Lower leg skin (tissue), 3 donors: Measurements from ENCODE around the gene ISYNA1.

ENCODE experiments used
- POLR2A ChIP-seq, 2 donors: fragments of 450-650 bp; IDR thresholded peaks; one replicate each; pipeline ENCODE4 v1.6.1; 2016 to 2017; ENCODE audit warnings: antibody characterized with exemption in 2 of 2, mild to moderate bottlenecking in 1 of 2, moderate library complexity in 1 of 2
- TF ChIP-seq, protein P1 (sequence below), 3 donors: fragments of 450-650 bp; IDR thresholded peaks; one replicate each; pipeline ENCODE4 v1.5.1; 2016; ENCODE audit warnings: antibody characterized with exemption in 3 of 3, mild to moderate bottlenecking in 3 of 3, moderate library complexity in 2 of 3

DNA sequence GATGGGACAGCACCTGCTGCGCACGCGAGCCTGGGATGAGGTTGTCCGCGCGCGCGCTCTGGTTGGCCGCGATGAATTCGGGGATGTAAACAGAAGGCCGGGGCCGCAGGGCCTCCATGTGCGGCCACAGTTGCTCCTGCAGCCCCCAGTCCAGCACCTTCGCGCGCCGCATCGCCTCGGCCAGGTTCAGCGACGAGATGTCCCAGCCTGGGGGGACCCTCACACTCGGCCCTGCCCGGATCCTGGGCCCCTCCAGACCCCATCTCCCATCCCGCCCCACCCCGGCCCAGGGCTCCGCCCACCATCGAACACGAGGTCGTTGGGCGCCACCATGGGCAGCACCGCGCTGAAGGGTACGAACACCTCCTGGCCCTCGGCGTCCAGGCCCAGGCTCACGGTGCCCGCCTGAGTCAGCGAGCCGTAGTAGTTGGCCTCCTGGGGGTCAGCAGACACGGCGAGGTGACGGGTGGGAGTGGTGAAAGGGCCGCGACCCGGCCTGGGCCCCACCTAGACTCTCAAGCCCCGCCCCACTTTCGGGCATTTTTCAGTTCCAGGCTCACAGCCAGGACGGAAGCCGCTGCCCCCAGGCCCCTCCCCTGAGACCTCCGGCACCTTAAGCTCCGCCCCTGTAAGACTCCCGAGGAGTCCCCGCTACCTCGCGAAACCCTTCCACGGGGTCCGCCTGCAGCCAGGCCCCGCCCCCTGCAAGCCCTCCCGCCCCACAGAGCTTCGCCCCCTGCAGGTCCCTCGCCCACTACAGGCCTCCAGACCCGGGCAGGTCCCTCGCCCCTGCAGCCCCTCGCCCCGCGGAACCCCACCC is 1.1 kb downstream of the ISYNA1 start:
- TF ChIP-seq, protein P1, sequence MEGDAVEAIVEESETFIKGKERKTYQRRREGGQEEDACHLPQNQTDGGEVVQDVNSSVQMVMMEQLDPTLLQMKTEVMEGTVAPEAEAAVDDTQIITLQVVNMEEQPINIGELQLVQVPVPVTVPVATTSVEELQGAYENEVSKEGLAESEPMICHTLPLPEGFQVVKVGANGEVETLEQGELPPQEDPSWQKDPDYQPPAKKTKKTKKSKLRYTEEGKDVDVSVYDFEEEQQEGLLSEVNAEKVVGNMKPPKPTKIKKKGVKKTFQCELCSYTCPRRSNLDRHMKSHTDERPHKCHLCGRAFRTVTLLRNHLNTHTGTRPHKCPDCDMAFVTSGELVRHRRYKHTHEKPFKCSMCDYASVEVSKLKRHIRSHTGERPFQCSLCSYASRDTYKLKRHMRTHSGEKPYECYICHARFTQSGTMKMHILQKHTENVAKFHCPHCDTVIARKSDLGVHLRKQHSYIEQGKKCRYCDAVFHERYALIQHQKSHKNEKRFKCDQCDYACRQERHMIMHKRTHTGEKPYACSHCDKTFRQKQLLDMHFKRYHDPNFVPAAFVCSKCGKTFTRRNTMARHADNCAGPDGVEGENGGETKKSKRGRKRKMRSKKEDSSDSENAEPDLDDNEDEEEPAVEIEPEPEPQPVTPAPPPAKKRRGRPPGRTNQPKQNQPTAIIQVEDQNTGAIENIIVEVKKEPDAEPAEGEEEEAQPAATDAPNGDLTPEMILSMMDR (IDR thresholded peaks at IDR 0.05) = no peak
- TF ChIP-seq POLR2A (IDR thresholded peaks at IDR 0.05) = no peak
